Endodermal cell (in vitro differentiated cells): ENCODE results near the gene HOXD8. TPM values are rescaled to one million over a fixed set of nuclear protein-coding genes. Genes with fewer than 3 reads are reported as not detected.

ENCODE experiments used
- DNase-seq: peaks from one replicate; pipeline ENCODE4 v3.0.0-alpha.2; 2017
- H3K27ac ChIP-seq: 2 replicates; pipeline ENCODE4 v1.5.1; 2013; ENCODE audit warnings: mild to moderate bottlenecking, low read depth, low read length, moderate library complexity
- H3K27me3 ChIP-seq: 2 replicates; pipeline ENCODE4 v1.6.1; 2013; ENCODE audit warnings: mild to moderate bottlenecking, low read length, moderate library complexity; ENCODE audit not compliant: insufficient read depth, control insufficient read depth, poor library complexity, severe bottlenecking
- H3K36me3 ChIP-seq: 2 replicates; pipeline ENCODE4 v1.7.0; 2013; ENCODE audit warnings: mild to moderate bottlenecking, low read length, moderate library complexity; ENCODE audit not compliant: control insufficient read depth, insufficient read depth
- H3K4me1 ChIP-seq: one replicate; pipeline ENCODE4 v1.7.0; 2013; ENCODE audit warnings: low read length; ENCODE audit not compliant: control insufficient read depth, insufficient read depth
- H3K4me3 ChIP-seq: 2 replicates; pipeline ENCODE4 v1.5.1; 2013; ENCODE audit warnings: mild to moderate bottlenecking, low read length, moderate library complexity
- H3K9ac ChIP-seq: 2 replicates; pipeline ENCODE4 v1.6.1; 2013; ENCODE audit warnings: mild to moderate bottlenecking, low read length, moderate library complexity; ENCODE audit not compliant: poor library complexity, severe bottlenecking; ENCODE audit errors: extremely low read depth
- H3K9me3 ChIP-seq: 2 replicates; pipeline ENCODE4 v1.6.1; 2013; ENCODE audit warnings: mild to moderate bottlenecking, low read length, moderate library complexity; ENCODE audit not compliant: control insufficient read depth
- H3K27ac Mint-ChIP-seq: 2 replicates; pipeline ENCODE4 v1.8.0; 2020; ENCODE audit warnings: mixed read lengths
- H3K27me3 Mint-ChIP-seq: 2 replicates; pipeline ENCODE4 v1.8.0; 2021; ENCODE audit warnings: mild to moderate bottlenecking, mixed read lengths; ENCODE audit not compliant: insufficient read depth
- H3K36me3 Mint-ChIP-seq: 2 replicates; pipeline ENCODE4 v1.8.0; 2020; ENCODE audit warnings: low read depth, mixed read lengths
- H3K4me1 Mint-ChIP-seq: 2 replicates; pipeline ENCODE4 v1.8.0; 2020; ENCODE audit warnings: mixed read lengths
- H3K4me3 Mint-ChIP-seq: 2 replicates; pipeline ENCODE4 v1.8.0; 2020; ENCODE audit warnings: mild to moderate bottlenecking, moderate library complexity, mixed read lengths
- H3K9me3 Mint-ChIP-seq: 2 replicates; pipeline ENCODE4 v1.8.0; 2020; ENCODE audit warnings: mild to moderate bottlenecking, mixed read lengths
- WGBS, 2 experiments: methylation state at CpG; one replicate each; pipeline versions ENCODE4 v1.1.5 to v1.1.7; 2013; ENCODE audit warnings: missing lambda C conversion rate in 2 of 2, mixed read lengths in 1 of 2; ENCODE audit not compliant: insufficient coverage in 1 of 2, insufficient read length in 1 of 2; 5-methylcytosine and 5-hydroxymethylcytosine counted together
- total RNA-seq, 2 donors: library from RNA; stranded (reverse); fragmentation: NEBNext Ultra II Directional in 1 of 2; extraction: Animal tissue kit (Norgen Biotek cat#: 25700) in 1 of 2; gene quantifications; 2 replicates in 1 of 2; 3 replicates in 1 of 2; pipeline ENCODE4 v1.2.1, GENCODE V29; 2021
- TF ChIP-seq, protein P1 (sequence below): fragments of 200-600 bp; sonication (generic); conservative IDR thresholded peaks from 2 replicates; pipeline ENCODE4 v1.5.0; 2021; ENCODE audit warnings: antibody characterized with exemption, mild to moderate bottlenecking

Gene HOXD8
- total RNA-seq, 2 donors from 2014 or later, result not detected

DNA sequence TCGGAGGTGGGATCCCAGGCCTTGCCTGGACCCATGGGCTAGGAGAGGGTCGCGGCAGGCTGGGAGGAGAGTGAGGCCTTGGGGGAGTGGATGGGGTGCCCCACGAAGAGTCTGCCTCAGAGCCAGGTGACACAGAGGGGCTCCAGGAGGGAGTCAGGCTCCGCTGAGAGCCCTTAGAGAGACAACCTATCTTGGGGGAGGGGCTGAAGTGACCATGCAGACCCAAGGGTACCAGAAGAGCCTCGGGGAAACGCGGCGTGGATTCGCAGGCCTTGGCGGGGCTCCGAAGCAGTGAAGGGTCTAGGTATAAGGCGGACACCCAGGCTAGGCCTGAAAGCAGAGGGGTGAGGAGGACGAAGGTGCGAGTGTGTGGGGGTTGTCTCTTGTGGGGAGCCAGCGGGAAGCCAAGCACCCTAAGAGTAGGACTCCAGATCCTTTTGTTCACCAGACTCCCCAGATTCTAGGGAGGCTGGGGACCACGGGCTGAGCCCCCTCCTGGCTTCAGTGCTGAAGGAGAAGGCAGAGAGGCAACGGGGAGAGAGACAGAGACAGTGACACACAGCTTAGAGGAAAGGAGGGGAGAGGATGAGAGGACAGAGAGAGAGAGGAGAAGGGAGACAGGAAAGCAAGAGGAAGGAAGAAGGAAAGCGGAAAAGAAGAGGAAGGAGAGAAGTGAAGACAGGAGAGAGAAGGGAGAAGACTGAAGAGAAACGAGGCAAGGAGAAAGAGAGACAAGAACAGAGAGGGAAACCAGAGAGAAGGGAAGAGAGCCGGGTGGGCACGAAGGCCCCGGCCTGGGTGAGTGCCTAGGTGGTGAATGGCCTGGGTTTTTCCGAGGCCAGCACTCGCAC, 23.6 kb upstream of the HOXD8 start:
- Histone ChIP-seq H3K36me3 (no peaks in the 10 kb centered on the region), H3K9ac (no peak overlapping the region), H3K4me3 (no peak overlapping the region), H3K27me3 (peaks cover 99% of the 10 kb centered on the region), H3K27ac (no peak overlapping the region), H3K4me1 (no peaks in the 10 kb centered on the region), H3K9me3 (no peaks in the 10 kb centered on the region)
- peaks cover 95% of the 10 kb centered on the region for H3K27me3 Mint-ChIP-seq
- H3K36me3 Mint-ChIP-seq, result no peaks in the 10 kb centered on the region
- 7 to 8% methylated on average over 20 to 25 of the region's 25 CpGs for WGBS, 2 experiments
- H3K4me1 Mint-ChIP-seq, result peaks cover 26% of the 10 kb centered on the region
- H3K4me3 Mint-ChIP-seq, result peak overlapping the region; percentile 32
- no peaks in the 10 kb centered on the region for H3K9me3 Mint-ChIP-seq
- TF ChIP-seq, protein P1, sequence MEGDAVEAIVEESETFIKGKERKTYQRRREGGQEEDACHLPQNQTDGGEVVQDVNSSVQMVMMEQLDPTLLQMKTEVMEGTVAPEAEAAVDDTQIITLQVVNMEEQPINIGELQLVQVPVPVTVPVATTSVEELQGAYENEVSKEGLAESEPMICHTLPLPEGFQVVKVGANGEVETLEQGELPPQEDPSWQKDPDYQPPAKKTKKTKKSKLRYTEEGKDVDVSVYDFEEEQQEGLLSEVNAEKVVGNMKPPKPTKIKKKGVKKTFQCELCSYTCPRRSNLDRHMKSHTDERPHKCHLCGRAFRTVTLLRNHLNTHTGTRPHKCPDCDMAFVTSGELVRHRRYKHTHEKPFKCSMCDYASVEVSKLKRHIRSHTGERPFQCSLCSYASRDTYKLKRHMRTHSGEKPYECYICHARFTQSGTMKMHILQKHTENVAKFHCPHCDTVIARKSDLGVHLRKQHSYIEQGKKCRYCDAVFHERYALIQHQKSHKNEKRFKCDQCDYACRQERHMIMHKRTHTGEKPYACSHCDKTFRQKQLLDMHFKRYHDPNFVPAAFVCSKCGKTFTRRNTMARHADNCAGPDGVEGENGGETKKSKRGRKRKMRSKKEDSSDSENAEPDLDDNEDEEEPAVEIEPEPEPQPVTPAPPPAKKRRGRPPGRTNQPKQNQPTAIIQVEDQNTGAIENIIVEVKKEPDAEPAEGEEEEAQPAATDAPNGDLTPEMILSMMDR, result no peak
- no peak overlapping the region for H3K27ac Mint-ChIP-seq
- DNase-seq, result no peak

DNA sequence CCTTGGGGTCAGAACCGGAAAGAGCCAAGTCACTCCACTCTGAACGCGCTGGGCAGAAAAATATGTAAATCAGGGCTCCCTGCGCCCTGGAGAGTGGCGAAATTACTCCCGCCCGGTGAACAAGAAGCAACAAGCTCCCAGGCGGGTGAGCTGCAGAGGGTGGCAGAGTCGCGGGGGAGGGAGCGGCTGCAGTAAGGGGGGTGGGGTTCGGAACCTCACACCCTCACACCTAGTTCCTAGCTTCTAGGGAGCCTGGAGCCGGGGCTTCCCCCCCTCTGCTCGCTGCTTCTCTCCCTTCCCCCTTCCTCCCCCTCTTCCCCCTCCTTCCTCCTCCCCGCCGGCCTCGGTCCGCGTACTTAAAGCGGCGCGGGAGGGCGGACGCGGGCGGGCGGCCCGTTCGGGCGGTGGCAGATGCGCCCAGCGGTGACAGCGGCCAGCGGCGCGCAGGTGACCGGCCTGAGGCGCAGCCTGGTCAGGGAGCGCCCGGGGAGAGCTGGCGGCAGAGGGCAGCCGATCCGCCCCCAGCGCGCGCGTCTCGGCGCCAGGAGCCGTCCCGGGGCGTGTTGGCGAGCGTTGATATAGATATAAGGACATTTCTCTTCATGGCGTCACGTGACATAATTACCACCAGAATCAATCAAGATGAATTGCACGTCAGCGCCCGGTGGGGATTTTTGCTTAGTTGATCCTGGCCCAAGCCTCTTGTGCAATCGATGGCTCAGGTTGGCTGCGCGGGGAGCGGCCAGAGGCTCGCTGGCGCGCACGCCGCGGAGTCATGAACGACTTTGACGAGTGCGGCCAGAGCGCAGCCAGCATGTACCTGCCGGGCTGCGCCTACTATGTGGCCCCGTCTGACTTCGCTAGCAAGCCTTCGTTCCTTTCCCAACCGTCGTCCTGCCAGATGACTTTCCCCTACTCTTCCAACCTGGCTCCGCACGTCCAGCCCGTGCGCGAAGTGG, 22.6 kb upstream of the HOXD8 start, which contains the start of gene HOXD11:
Gene HOXD11, plus strand, starts transcription at position 700 of the 959 bp plus-strand sequence. Its CDS starts 76 bp downstream, at position 776.
- Mint-ChIP-seq H3K27ac (no peak within 1 kb of the TSS), H3K36me3 (no peaks in the 10 kb centered on the region), H3K27me3 (peaks cover 95% of the 10 kb centered on the region), H3K9me3 (no peaks in the 10 kb centered on the region), H3K4me1 (peaks cover 26% of the 10 kb centered on the region), H3K4me3 (peak within 1 kb of the TSS; percentile 48)
- DNase-seq, result peak; percentile 84
- Histone ChIP-seq H3K9ac (no peak within 1 kb of the TSS), H3K27ac (no peak within 1 kb of the TSS), H3K27me3 (peaks cover 99% of the 10 kb centered on the region), H3K4me1 (no peaks in the 10 kb centered on the region), H3K36me3 (no peaks in the 10 kb centered on the region), H3K4me3 (no peak within 1 kb of the TSS), H3K9me3 (no peaks in the 10 kb centered on the region)
- WGBS, 2 experiments, result 0 to 1% methylated on average over 11 to 84 of the region's 85 CpGs
- TF ChIP-seq, protein P1, result no peak

DNA sequence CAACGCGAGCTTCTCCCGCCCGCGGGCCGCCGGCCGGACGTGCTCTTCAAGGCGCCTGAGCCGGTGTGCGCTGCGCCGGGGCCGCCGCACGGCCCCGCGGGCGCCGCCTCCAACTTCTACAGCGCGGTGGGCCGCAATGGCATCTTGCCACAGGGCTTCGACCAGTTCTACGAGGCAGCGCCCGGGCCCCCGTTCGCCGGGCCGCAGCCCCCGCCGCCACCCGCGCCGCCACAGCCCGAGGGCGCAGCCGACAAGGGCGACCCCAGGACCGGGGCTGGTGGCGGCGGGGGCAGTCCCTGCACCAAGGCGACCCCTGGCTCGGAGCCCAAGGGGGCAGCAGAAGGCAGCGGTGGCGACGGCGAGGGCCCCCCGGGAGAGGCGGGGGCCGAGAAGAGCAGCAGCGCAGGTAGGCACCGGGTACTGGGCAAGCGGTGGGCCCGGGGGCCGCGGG, 21.7 kb upstream of the HOXD8 start:
- Histone ChIP-seq H3K36me3 (no peaks in the 10 kb centered on the region), H3K27ac (no peak overlapping the region), H3K4me3 (no peak overlapping the region), H3K9ac (no peak overlapping the region), H3K9me3 (no peaks in the 10 kb centered on the region), H3K4me1 (no peaks in the 10 kb centered on the region), H3K27me3 (peaks cover 99% of the 10 kb centered on the region)
- H3K4me1 Mint-ChIP-seq, result peaks cover 26% of the 10 kb centered on the region
- peak; percentile 70 for DNase-seq
- H3K4me3 Mint-ChIP-seq, result no peak overlapping the region
- no peaks in the 10 kb centered on the region for H3K9me3 Mint-ChIP-seq
- TF ChIP-seq, protein P1, result no peak
- no peak overlapping the region for H3K27ac Mint-ChIP-seq
- H3K36me3 Mint-ChIP-seq, result no peaks in the 10 kb centered on the region
- WGBS, 2 experiments, result 1% methylated on average over 19 to 58 of the region's 59 CpGs
- peaks cover 95% of the 10 kb centered on the region for H3K27me3 Mint-ChIP-seq
